Endothelial cell of umbilical vein (primary cell): ENCODE results near the gene ICAM3. TPM values are rescaled to one million over a fixed set of nuclear protein-coding genes. Genes with fewer than 3 reads are reported as not detected.

Experiments
- BruUV-seq: library from RNA; stranded (reverse); fragments of 400-500 nt; replicated peaks from 2 replicates; lab custom pipeline; 2021; lab: Mats Ljungman, UMichigan
- CTCF ChIA-PET: fragments of 300-600, 350-600 bp; sonication (Branson Sonifier 250); formaldehyde crosslinking; loops from one replicate; lab custom pipeline; 2021; ENCODE audit warnings: antibody characterized with exemption, inconsistent platforms; lab: Charles Lee
- POLR2A ChIA-PET: fragments of 300-600, 350-600 bp; sonication (Branson Sonifier 250); formaldehyde crosslinking; loops from one replicate; lab custom pipeline; 2021; ENCODE audit warnings: antibody characterized with exemption, inconsistent platforms; lab: Charles Lee
- DNase-seq: peaks from one replicate; pipeline ENCODE4 v3.0.0-alpha.2; 2011; ENCODE audit warnings: low read depth, low spot score
- FAIRE-seq: peaks from 2 replicates; lab custom pipeline; 2011; peaks lifted over from hg19 to GRCh38; lab: Jason Lieb, UNC
- H2AFZ ChIP-seq: 2 replicates; pipeline ENCODE4 v1.6.0; 2012; ENCODE audit warnings: low read depth, low read length, control low read depth, inconsistent platforms
- H3K27ac ChIP-seq: 2 replicates; pipeline ENCODE4 v1.5.1; 2011; ENCODE audit warnings: low read depth, mild to moderate bottlenecking, control low read depth, low read length, moderate library complexity; ENCODE audit not compliant: insufficient read depth
- H3K27me3 ChIP-seq, 2 experiments: 2 replicates each; pipeline versions ENCODE4 v1.6.0 to v1.6.1; 2011; ENCODE audit warnings: low read length in 2 of 2, mixed read lengths in 1 of 2; ENCODE audit not compliant: control insufficient read depth in 2 of 2, insufficient read depth in 2 of 2
- H3K36me3 ChIP-seq, 2 experiments: 2 replicates in 1 of 2; 3 replicates in 1 of 2; pipeline ENCODE4 v1.5.1; 2011; ENCODE audit warnings: low read length in 2 of 2, mild to moderate bottlenecking in 1 of 2, moderate library complexity in 1 of 2; ENCODE audit not compliant: control insufficient read depth in 2 of 2, insufficient read depth in 2 of 2; ENCODE audit errors: extremely low read depth in 1 of 2
- H3K4me1 ChIP-seq: 3 replicates; pipeline ENCODE4 v1.5.1; 2011; ENCODE audit warnings: mild to moderate bottlenecking, low read length; ENCODE audit not compliant: control insufficient read depth, insufficient read depth; ENCODE audit errors: extremely low read depth
- H3K4me2 ChIP-seq: 2 replicates; pipeline ENCODE4 v1.6.1; 2011; ENCODE audit warnings: low read length, control low read depth, mixed read lengths; ENCODE audit not compliant: insufficient read depth
- H3K4me3 ChIP-seq, 3 experiments: fragments of 200-600 bp in 1 of 3; sonication (generic), shearing (Covaris generic) in 1 of 3; replicated peaks in 1 of 3; 2 replicates each; pipeline ENCODE4 v1.5.1; 2011 to 2016; ENCODE audit warnings: control low read depth in 3 of 3, low read length in 3 of 3, mild to moderate bottlenecking in 2 of 3, inconsistent platforms in 1 of 3, low read depth in 1 of 3, moderate library complexity in 1 of 3; ENCODE audit not compliant: insufficient read depth in 1 of 3
- H3K79me2 ChIP-seq: 2 replicates; pipeline ENCODE4 v1.6.0; 2012; ENCODE audit warnings: low read length, inconsistent platforms; ENCODE audit not compliant: control insufficient read depth, insufficient read depth
- H3K9ac ChIP-seq: replicated peaks from 2 replicates; pipeline ENCODE3; 2011; ENCODE audit warnings: low read length, control low read depth; ENCODE audit not compliant: insufficient read depth; ENCODE audit errors: extremely low read depth
- H3K9me1 ChIP-seq: replicated peaks from 3 replicates; pipeline ENCODE4 v1.6.0; 2011; ENCODE audit warnings: mild to moderate bottlenecking, low read length; ENCODE audit not compliant: control insufficient read depth, insufficient read depth; ENCODE audit errors: extremely low read depth
- H3K9me3 ChIP-seq: replicated peaks from 2 replicates; pipeline ENCODE4 v1.5.1; 2012; ENCODE audit warnings: low read length, inconsistent platforms; ENCODE audit not compliant: control insufficient read depth, insufficient read depth
- H4K20me1 ChIP-seq: replicated peaks from 2 replicates; pipeline ENCODE3; 2011; ENCODE audit warnings: mild to moderate bottlenecking, low read length; ENCODE audit not compliant: control insufficient read depth, insufficient read depth; ENCODE audit errors: extremely low read depth
- EZH2 ChIP-seq: IDR thresholded peaks from 2 replicates; pipeline ENCODE4 v1.6.1; 2012; ENCODE audit warnings: borderline replicate concordance, low read depth, mild to moderate bottlenecking, moderate library complexity, low read length, inconsistent platforms; ENCODE audit not compliant: severe bottlenecking
- FOS ChIP-seq: IDR thresholded peaks from 2 replicates; pipeline ENCODE4 v1.6.1; 2011; ENCODE audit warnings: mild to moderate bottlenecking, low read length, moderate library complexity, borderline replicate concordance; ENCODE audit not compliant: insufficient read depth
- GATA2 ChIP-seq: IDR thresholded peaks from 2 replicates; pipeline ENCODE4 v1.7.0; 2011; ENCODE audit warnings: low read depth, mild to moderate bottlenecking, moderate library complexity, mixed read lengths, low read length; ENCODE audit not compliant: insufficient read length, insufficient read depth
- JUN ChIP-seq: IDR thresholded peaks from 2 replicates; pipeline ENCODE4 v1.6.1; 2011; ENCODE audit warnings: borderline replicate concordance, low read depth; ENCODE audit not compliant: insufficient read length, insufficient read depth
- MYC ChIP-seq: IDR thresholded peaks from one replicate; pipeline ENCODE4 v1.6.1; 2011; ENCODE audit warnings: mild to moderate bottlenecking, low read depth, low read length
- POLR2A ChIP-seq: IDR thresholded peaks from 2 replicates; pipeline ENCODE4 v1.6.1; 2012; ENCODE audit warnings: low read depth, mild to moderate bottlenecking, control low read depth, low read length
- POLR2AphosphoS5 ChIP-seq: IDR thresholded peaks from 2 replicates; pipeline ENCODE4 v1.6.1; 2012; ENCODE audit warnings: low read depth, mild to moderate bottlenecking, control low read depth, low read length, moderate library complexity; ENCODE audit not compliant: insufficient read depth
- dilution Hi-C: fragments of 300-500 bp; cut with MboI; formaldehyde crosslinking; loops from one replicate; pipeline ENCODE4 v1.15.0; 2019; ENCODE audit warnings: low sequenced_read_pairs; ENCODE audit not compliant: extremely low pct_ligation_motif_present
- intact Hi-C: fragments of 100-400 bp; cut with micrococcal nuclease; formaldehyde crosslinking; loops from one replicate; pipeline ENCODE4 v1.10.0; 2022
- polyA plus RNA-seq, 4 experiments: library from polyadenylated mRNA; depleted of rRNA in 3 of 4; stranded (reverse) in 3 of 4; unstranded in 1 of 4; fragments of >200 nt; gene quantifications; 2 replicates each; pipeline versions ENCODE4 v1.2.1 to v1.2.3, GENCODE V29; 2011 to 2012; ENCODE audit warnings: missing spikeins in 1 of 4
- total RNA-seq: library from RNA; stranded (reverse); gene quantifications from 2 replicates; pipeline ENCODE4 v1.2.3, GENCODE V29; 2021
- TF ChIP-seq, protein P1 (sequence below), 2 donors: IDR thresholded peaks; 1 replicate in 1 of 2; 2 replicates in 1 of 2; pipeline ENCODE4 v1.5.1; 2011; ENCODE audit warnings: low read length in 2 of 2, mild to moderate bottlenecking in 2 of 2, moderate library complexity in 2 of 2, control low read depth in 1 of 2, inconsistent platforms in 1 of 2, low read depth in 1 of 2; ENCODE audit not compliant: insufficient read depth in 1 of 2; ENCODE audit errors: extremely low read depth in 1 of 2
- TF ChIP-seq, protein P2 (sequence below): IDR thresholded peaks from 2 replicates; pipeline ENCODE4 v1.6.1; 2011; ENCODE audit not compliant: insufficient read depth, insufficient read length

The ICAM3 gene
- total and polyA plus RNA-seq, 2 donors (not counting 3 experiments of a cell fraction or from before 2014, with no cell fraction given), result 6.7 to 11.6 TPM

DNA sequence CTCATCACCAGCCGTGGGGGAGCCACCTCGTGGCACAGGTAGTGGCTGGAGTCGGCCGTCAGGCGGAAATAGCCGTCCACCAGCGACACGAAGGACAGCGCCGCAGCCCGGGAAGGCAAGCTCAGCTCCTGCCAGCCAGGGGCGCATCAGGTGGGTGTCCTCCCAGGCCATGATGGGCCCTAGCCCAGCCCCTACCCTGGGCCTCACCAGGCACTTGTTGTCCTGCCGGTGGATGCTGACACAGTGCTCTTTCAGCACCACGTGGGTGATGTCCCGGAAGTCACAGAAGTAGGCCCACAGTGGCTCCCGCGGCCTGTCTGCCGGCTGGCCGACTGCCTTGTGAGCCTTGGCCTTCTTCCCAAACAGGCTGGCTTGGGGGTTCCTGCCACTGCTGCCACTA is 25.2 kb upstream of the ICAM3 start:
- FAIRE-seq, result no peak
- Histone ChIP-seq H3K9ac (no peak overlapping the region), H3K36me3 (peaks cover 6 to 49% of the 10 kb centered on the region in 2 experiments), H3K4me3 (no peak overlapping the region), H3K9me1 (no peaks in the 10 kb centered on the region), H3K4me1 (no peaks in the 10 kb centered on the region), H3K79me2 (no peaks in the 10 kb centered on the region), H4K20me1 (no peaks in the 10 kb centered on the region), H3K4me2 (no peak overlapping the region), H3K27me3 (no peaks in the 10 kb centered on the region), H2AFZ (no peak overlapping the region), H3K9me3 (no peaks in the 10 kb centered on the region), H3K27ac (no peak overlapping the region)
- DNase-seq, result no peak
- TF ChIP-seq JUN, result no peak
- TF ChIP-seq FOS, result no peak
- no peak for TF ChIP-seq GATA2
- TF ChIP-seq POLR2A, result no peak
- TF ChIP-seq, protein P1, sequence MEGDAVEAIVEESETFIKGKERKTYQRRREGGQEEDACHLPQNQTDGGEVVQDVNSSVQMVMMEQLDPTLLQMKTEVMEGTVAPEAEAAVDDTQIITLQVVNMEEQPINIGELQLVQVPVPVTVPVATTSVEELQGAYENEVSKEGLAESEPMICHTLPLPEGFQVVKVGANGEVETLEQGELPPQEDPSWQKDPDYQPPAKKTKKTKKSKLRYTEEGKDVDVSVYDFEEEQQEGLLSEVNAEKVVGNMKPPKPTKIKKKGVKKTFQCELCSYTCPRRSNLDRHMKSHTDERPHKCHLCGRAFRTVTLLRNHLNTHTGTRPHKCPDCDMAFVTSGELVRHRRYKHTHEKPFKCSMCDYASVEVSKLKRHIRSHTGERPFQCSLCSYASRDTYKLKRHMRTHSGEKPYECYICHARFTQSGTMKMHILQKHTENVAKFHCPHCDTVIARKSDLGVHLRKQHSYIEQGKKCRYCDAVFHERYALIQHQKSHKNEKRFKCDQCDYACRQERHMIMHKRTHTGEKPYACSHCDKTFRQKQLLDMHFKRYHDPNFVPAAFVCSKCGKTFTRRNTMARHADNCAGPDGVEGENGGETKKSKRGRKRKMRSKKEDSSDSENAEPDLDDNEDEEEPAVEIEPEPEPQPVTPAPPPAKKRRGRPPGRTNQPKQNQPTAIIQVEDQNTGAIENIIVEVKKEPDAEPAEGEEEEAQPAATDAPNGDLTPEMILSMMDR (IDR thresholded peaks at IDR 0.05; ENCODE audit: extremely low read depth in 1 of 2, insufficient read depth in 1 of 2, low read depth in 1 of 2, low read length in 2 of 2), result no peak
- no peak for TF ChIP-seq POLR2AphosphoS5
- TF ChIP-seq EZH2, result no peak
- TF ChIP-seq, protein P2, sequence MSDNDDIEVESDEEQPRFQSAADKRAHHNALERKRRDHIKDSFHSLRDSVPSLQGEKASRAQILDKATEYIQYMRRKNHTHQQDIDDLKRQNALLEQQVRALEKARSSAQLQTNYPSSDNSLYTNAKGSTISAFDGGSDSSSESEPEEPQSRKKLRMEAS, result no peak
- TF ChIP-seq MYC, result no peak
- no TSS peak for BruUV-seq
- dilution Hi-C loops (no loop called here), intact Hi-C loops (no loop called here)
- ChIA-PET POLR2A (no interaction called here), CTCF (no interaction called here)
